ENCODE results near the gene MSI2. TPM values are rescaled to one million over a fixed set of nuclear protein-coding genes. Genes with fewer than 3 reads are reported as not detected.

Gene MSI2
- total RNA-seq, 2 experiments from 2014 or later, result 131 to 164 TPM

DNA sequence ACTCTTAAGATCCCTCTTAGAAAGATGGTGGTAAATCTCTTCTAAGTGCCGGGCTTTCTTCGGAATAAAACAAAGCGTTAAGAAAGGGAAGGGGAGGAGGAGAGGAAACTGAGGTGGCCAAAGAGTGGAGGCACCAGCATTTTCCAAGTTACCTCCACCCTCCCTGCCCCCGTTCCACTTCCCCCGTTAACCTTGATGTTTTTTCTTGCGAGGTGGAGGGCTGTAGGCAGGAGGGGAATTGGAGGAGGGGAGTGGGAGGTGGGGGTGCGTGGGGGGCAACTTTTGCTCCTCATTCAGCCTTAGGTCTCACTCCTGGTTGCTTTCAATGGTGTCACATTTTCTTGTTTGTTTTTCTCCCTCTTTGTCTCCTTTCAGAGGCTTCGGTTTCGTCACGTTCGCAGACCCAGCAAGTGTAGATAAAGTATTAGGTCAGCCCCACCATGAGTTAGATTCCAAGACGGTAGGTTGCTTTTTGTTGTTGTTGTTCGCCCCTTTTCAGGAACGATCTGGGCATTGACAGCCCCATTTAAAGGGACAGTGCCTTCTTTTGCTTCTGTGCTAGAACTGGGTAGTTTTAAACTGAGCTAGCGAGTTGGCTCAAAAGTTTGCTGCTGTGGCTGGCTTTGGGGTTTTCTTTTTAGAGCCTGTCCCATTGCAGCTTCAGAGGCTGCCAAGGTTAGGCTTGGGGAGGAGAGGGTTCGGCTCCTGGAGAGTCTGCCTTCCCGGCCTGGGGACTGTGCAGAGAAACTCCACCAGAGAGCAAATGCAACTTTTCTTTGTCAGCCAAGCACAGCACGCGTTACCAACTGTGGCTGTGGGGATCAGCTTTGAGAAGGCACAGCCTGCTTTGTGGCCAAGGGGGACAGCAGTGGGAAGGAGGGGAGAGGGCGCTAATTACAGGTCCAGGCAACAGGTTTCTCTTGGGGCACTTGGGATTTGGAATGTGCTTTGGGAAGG, 1.9 kb downstream of the MSI2 start:
- Histone ChIP-seq H3K9me3 (ENCODE audit: low read length) (no peaks in the 10 kb centered on the region), H3K4me1 (ENCODE audit: insufficient read depth, low read length, poor library complexity, severe bottlenecking) (peaks cover 45% of the 10 kb centered on the region), H3K4me3 (ENCODE audit: low read depth, low read length, poor library complexity, severe bottlenecking) (peak overlapping the region; percentile 81), H4K20me1 (ENCODE audit: insufficient read depth, low read length) (peaks cover 5% of the 10 kb centered on the region; the same call in 1 of the 2 replicates), H3K4me2 (ENCODE audit: low read length) (peak overlapping the region; percentile 94), H2AFZ (ENCODE audit: low read length) (no peak overlapping the region), H3K9me2 (ENCODE audit: insufficient read depth, low read length) (no peaks in the 10 kb centered on the region), H3K27ac (ENCODE audit: low read depth, low read length, poor library complexity, severe bottlenecking) (peak overlapping the region; percentile 76), H3K79me2 (ENCODE audit: insufficient read depth, low read depth, low read length) (peaks cover 38% of the 10 kb centered on the region; the same call in 1 of the 2 replicates), H3K36me3 (ENCODE audit: insufficient read depth, low read length) (peaks cover 42% of the 10 kb centered on the region)
- TF ChIP-seq, protein P1, sequence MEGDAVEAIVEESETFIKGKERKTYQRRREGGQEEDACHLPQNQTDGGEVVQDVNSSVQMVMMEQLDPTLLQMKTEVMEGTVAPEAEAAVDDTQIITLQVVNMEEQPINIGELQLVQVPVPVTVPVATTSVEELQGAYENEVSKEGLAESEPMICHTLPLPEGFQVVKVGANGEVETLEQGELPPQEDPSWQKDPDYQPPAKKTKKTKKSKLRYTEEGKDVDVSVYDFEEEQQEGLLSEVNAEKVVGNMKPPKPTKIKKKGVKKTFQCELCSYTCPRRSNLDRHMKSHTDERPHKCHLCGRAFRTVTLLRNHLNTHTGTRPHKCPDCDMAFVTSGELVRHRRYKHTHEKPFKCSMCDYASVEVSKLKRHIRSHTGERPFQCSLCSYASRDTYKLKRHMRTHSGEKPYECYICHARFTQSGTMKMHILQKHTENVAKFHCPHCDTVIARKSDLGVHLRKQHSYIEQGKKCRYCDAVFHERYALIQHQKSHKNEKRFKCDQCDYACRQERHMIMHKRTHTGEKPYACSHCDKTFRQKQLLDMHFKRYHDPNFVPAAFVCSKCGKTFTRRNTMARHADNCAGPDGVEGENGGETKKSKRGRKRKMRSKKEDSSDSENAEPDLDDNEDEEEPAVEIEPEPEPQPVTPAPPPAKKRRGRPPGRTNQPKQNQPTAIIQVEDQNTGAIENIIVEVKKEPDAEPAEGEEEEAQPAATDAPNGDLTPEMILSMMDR (conservative IDR thresholded peaks at IDR 0.05; ENCODE audit: low read length), result no peak
- TF ChIP-seq EZH2phosphoT487 (IDR thresholded peaks at IDR 0.05; ENCODE audit: borderline replicate concordance, low read depth, low read length), result no peak
- ChIA-PET POLR2A (interaction anchor here (0.5 to 3.0 kb wide), 15 partner anchors 9 to 825 kb away, joined by 3 to 20 read pairs (median 4); no protein-coding TSS in a partner anchor), CTCF (ENCODE audit: unreplicated experiment) (interaction anchor here (1.0 to 1.2 kb wide), 3 partner anchors 292 to 1094 kb away, joined by 3 to 6 read pairs (median 4); partner anchors contain the start of gene SUPT4H1)
- intact Hi-C loops (cut with micrococcal nuclease; ENCODE audit: unreplicated experiment), result loop anchor here (1.0 to 5.0 kb wide), 4 partner anchors 144 to 301 kb away; no protein-coding TSS in a partner anchor
- no TSS peak for BruUV-seq (replicated peaks)
- DNase-seq (ENCODE audit: low spot score), result peak; percentile 63

DNA sequence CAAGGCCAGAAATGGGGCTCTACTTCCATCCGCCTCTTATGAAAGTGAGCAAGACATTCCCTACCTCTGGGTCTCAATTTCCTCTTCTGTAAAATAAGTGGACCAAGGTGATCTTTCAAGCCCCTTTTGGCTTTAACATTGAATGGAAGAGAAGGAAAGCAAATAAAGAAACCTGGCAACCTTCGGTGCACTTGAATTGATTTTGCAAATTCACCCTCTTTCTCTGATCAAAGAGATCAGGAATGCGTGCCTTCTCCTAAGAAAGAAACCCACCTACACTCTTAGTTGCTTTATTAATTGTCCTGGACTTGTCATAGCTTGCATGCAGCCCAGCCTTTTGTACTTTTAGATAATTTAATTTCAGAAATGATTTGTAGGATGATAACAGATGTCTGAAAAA, 3.0 kb downstream of the MSI2 start:
- CTCF ChIA-PET (ENCODE audit: unreplicated experiment), result interaction anchor here (0.6 kb wide), 1 partner anchor 98 kb away, joined by 3 read pairs; no protein-coding TSS in a partner anchor
- POLR2A ChIA-PET, result interaction anchor here (0.7 to 1.4 kb wide), 4 partner anchors 10 to 141 kb away, joined by 3 to 8 read pairs (median 4); no protein-coding TSS in a partner anchor
- intact Hi-C loops (cut with micrococcal nuclease; ENCODE audit: unreplicated experiment), result loop anchor here (2.0 to 5.0 kb wide), 2 partner anchors 143 to 291 kb away; no protein-coding TSS in a partner anchor

More for the DNA sequence above, 3.0 kb downstream of the MSI2 start:
- H3K4me2 ChIP-seq (ENCODE audit: low read length), result peak overlapping the region; percentile 94
- H3K36me3 ChIP-seq (ENCODE audit: insufficient read depth, low read length), result peaks cover 53% of the 10 kb centered on the region
- TF ChIP-seq EZH2phosphoT487 (IDR thresholded peaks at IDR 0.05; ENCODE audit: borderline replicate concordance, low read depth, low read length), result no peak
- TF ChIP-seq, protein P1 (conservative IDR thresholded peaks at IDR 0.05; ENCODE audit: low read length), result no peak
- H4K20me1 ChIP-seq (ENCODE audit: insufficient read depth, low read length), result peaks cover 5% of the 10 kb centered on the region; the same call in 1 of the 2 replicates
- no TSS peak for BruUV-seq (replicated peaks)
- H3K9me2 ChIP-seq (ENCODE audit: insufficient read depth, low read length), result no peaks in the 10 kb centered on the region
- H3K9me3 ChIP-seq (ENCODE audit: low read length), result no peaks in the 10 kb centered on the region
- H2AFZ ChIP-seq (ENCODE audit: low read length), result no peak overlapping the region
- H3K4me3 ChIP-seq (ENCODE audit: low read depth, low read length, poor library complexity, severe bottlenecking), result peak overlapping the region; percentile 81
- peaks cover 45% of the 10 kb centered on the region for H3K4me1 ChIP-seq (ENCODE audit: insufficient read depth, low read length, poor library complexity, severe bottlenecking)
- peaks cover 44% of the 10 kb centered on the region; the same call in 1 of the 2 replicates for H3K79me2 ChIP-seq (ENCODE audit: insufficient read depth, low read depth, low read length)
- peak overlapping the region; percentile 76 for H3K27ac ChIP-seq (ENCODE audit: low read depth, low read length, poor library complexity, severe bottlenecking)
- DNase-seq (ENCODE audit: low spot score), result no peak
